HG02642 (cell line): ENCODE measurements around the gene FAM221B.

ENCODE experiments used
- ATAC-seq: cut with Tn5 transposase; IDR thresholded peaks from one replicate; pipeline ENCODE4 v1.9.1; 2021; ENCODE audit warnings: mild to moderate bottlenecking; ENCODE audit not compliant: unreplicated experiment, poor library complexity

The FAM221B gene

GRCh38 chr9:35828716-35829083 is at the start of gene FAM221B:
Gene FAM221B (minus strand): TSS chr9:35828732. CDS start chr9:35826161, 2,571 bp downstream.
- no peak for ATAC-seq

- ATAC-seq = no peak
These were observed 44.0 kb upstream of the FAM221B start for GRCh38 chr9:35872505-35872904.

- no peak for ATAC-seq
These were observed 43.0 kb upstream of the FAM221B start for GRCh38 chr9:35871545-35871944.

DNA sequence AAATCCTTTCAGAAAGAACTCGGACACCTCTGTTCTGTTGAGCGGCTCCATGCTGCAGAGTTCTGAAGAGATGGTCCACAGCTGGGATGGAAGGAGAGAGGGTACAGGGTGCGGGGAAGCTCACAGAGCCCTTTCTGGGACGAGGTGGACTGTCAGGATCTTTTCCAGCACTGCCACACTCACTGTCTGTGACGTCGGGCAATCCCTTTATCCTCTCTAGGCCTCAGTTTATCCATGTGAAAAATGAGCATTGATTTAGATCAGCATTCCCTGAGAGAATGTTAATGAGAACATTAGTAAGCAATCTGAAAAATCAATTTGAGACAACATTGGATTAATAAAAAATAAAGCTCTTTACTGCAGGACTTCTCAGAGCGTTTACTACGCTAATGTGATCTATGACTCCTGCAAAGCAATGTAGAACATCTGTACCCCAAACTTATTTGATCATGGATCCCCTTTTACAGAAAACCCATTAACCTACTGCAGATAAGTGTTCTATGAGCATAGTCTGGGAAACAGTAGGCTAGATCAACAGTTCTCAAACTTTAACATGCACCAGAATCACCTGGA is 41.9 kb upstream of the FAM221B start, which contains the start of gene OR13J1:
Gene OR13J1 (minus strand): TSS at position 51 of the 573 bp plus-strand sequence. CDS start 0 bp downstream, at position 51.
- ATAC-seq = no peak

GRCh38 chr9:35869621-35870216 is 41.2 kb upstream of the FAM221B start:
- ATAC-seq = no peak

DNA sequence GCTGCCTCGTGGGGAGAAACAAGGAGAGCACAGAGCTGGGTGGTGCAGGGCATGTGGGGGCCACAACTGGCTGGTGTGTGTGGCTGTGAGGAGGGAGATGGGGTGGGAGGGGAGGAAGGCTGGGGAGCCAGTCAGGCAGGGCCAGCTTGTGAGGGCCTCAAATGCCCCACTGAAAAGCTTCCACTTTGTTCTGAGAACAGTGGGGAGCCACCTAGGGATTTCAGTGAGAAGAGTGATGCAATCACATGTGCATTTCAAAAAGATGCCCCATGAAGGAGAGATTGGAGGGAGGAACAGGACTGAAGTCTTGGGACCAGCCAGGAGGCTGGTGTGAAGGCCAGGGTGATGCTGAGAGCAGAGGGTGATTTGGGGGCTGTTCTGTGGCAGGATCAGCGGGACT is 40.4 kb upstream of the FAM221B start:
- no peak for ATAC-seq

DNA sequence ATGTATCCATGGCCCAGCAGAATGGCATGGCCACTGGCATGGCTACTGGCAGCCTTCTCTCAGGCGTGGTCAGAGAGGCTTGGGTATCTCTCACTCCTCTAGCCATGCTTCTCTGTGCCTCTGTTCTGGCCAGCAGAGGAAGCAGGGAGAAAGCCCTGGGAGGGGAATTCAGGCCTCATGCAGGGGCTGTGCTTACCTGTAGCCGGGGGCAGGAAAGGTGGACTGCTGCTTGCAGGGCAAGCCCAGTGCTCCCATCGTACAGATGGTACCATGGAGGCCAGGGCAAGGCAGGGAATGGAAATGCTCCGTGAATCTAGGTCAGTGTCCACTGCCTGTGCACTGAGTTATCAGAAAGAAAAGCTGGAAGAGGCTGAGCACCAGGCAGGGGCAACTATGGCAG is 39.0 kb upstream of the FAM221B start:
- no peak for ATAC-seq

DNA sequence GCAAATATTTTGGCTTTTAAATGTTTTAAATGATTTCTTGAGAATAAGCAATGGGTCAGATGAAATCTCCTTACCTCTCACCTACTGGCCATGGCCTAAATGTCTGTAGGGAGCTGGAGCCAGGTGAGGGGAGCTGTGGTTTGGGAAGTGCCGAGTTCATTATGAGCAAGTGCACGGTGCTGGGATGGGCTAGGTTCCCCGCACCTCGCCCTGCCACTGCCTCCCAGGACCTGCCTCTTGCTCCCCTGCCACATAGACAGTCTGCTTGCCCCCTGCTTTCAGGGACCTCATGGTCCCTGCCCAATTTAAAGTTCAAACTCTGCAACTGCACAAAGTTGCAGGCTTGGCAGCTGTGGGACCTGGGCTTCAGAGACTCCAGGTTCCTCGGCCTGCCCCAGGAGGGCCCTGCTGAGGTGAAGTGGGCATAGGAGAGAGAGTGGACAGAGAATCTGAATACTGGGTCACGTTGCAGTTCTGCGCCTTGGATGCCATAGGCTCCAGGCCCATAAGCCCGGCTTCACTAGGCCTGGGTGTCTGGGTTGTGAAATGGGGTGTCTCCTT is 36.2 kb upstream of the FAM221B start:
- no peak for ATAC-seq

- no peak for ATAC-seq
These were observed 35.1 kb upstream of the FAM221B start for GRCh38 chr9:35863583-35863982.

GRCh38 chr9:35862328-35862727 is 33.8 kb upstream of the FAM221B start:
- ATAC-seq = no peak

DNA sequence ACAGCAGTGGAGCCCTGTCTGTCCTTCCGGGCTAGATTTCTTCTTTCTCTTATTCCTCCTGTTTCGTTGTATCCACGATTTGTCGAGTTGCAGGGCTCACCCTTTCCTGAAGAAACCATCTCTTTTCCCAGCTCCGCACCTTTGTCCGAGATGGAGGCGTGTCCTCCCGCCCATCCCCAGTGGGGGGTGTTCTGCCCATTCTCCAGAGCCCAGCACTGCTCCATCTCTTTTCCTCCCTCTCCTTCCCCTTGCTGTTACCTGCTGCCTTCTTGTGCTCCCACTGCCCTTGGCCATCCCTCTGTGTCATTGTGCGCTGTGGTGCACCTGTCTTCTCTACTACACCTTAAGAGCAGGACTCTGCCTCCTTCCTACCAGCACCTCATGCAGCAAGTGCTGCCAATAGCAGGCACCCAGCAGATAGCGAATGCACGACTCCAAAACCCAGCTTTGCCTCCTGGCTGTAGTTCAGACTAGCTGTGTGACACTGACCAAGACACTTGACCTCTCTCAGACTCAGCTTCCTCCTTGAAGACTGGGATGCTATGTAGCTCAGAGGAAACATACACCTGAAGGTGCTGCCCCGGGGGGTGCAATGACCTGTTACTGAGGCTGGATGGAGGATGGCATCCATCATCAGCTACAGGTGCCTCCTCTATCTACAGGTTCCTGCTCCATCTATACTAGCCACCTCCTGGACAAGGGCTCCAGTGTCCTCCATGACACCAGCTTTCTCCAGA is 32.8 kb upstream of the FAM221B start:
- no peak for ATAC-seq

DNA sequence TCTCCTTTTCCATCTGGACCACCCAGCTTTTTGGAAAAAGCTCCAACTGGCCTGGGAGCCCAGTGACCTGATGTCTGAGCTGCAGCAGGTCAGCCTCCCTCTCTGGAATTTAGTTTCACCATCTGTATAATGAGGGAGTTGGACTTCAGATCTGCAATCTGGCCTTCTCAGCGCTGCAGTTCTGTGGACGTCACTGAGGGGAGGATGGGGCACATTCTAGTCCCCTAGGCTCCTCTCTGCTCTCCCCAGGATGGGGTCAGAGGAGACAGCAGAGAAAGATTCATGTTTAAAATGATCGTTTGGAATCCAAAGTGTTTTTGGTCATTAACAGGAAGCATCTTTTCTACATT is 31.4 kb upstream of the FAM221B start:
- no peak for ATAC-seq

DNA sequence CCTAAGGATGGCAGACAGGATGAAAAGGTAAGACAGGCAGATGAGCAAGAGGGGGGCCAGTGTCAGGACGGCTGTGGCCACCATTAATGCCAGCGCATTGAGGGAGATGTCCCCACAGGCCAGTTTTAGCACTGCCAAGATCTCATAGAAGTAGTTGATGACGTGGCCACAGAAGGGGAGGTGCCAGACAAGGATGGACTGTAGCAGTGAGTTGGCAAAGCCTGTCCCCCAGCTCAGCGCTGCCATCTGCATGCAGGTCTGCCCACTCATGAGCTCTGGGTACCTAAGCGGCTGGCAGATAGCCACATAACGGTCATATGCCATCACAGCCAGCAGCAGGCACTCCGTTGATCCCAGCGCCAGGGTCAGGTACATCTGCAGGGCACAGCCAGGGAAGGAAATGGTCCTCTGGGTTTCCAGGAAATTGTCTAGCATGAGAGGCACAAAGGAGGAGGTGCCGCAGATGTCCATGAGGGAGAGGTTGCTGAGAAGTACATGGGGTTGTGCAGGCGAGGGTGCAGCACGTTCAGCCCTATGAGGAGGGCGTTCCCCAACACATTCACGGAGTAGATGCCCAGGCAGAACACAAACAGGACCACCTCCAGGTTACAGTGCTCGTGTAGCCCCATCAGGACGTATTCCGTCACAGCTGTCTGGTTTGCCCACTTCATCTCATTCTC is 30.9 kb upstream of the FAM221B start:
- no peak for ATAC-seq

DNA sequence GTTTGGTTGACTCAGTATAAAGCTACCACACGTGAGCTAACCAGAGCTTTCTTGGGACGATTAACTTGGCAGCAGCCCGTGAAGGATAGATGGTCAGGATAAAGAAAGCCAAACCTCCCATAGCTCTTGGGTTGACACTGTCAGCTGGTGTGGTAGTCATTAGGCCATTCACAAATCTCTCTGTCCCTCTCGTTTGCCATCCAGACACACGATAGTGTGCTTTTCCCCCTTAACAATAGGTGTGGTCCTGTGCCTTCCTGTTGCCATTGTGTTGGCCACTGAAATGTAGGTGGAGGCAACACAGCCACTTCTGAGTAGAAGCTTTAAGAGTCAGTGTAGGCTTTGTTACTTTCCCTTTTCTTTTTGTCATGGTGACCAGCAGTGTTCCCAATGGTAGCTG is 29.9 kb upstream of the FAM221B start:
- ATAC-seq = no peak

- ATAC-seq = no peak
These were observed 28.4 kb upstream of the FAM221B start for GRCh38 chr9:35856882-35857281.

- ATAC-seq = no peak
These were observed 27.7 kb upstream of the FAM221B start for GRCh38 chr9:35856206-35856605.

GRCh38 chr9:35854091-35854762 is 25.7 kb upstream of the FAM221B start:
- no peak for ATAC-seq

GRCh38 chr9:35852876-35853865 is 24.6 kb upstream of the FAM221B start:
- ATAC-seq = no peak

- no peak for ATAC-seq
These were observed 23.8 kb upstream of the FAM221B start for GRCh38 chr9:35852267-35852815.
